GM18909 (cell line): ENCODE data around the gene ELOVL2.

Experiments
- ATAC-seq: cut with Tn5 transposase; IDR thresholded peaks from one replicate; pipeline ENCODE4 v1.9.1; 2021; ENCODE audit warnings: mild to moderate bottlenecking; ENCODE audit not compliant: unreplicated experiment, poor library complexity

ELOVL2 gene

GRCh38 chr6:11062083-11062482, 18.0 kb upstream of the ELOVL2 start:
- ATAC-seq: no peak

DNA sequence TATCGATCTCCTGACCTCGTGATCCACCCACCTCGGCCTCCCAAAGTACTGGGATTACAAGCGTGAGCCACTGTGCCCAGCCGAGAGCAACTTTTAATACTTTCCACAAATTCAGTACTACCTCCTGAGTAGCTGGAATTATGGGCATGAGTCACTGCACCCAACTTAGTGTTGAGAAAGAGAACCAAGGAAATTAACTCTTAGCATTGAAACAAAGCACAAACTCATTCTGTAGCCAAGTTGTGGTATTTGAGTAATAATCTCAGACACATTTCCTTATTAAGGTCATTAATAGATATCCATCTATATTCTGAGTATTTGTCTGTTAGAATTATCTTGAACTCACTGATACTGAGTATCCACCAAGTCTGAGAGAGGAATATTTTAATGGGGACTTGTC, 14.3 kb upstream of the ELOVL2 start:
- ATAC-seq: no peak

DNA sequence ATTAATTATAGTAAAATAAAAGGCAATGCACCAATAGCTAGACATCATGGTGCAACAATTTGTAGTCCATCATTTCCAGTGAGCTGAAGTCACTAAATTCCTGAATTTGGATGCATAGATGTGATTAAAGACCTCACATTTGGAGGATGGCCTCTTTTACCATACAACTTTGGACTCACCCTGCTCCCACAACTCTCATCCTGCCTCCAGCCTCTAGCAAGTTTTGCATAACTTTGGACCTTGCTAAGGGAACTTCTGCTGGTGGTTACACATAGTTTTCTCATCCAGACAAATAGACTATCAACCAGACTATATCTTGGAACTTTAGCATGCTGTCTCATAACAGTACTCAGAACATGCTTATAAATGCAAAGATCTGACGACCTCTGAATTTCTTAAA, 12.8 kb upstream of the ELOVL2 start:
- no peak for ATAC-seq

DNA sequence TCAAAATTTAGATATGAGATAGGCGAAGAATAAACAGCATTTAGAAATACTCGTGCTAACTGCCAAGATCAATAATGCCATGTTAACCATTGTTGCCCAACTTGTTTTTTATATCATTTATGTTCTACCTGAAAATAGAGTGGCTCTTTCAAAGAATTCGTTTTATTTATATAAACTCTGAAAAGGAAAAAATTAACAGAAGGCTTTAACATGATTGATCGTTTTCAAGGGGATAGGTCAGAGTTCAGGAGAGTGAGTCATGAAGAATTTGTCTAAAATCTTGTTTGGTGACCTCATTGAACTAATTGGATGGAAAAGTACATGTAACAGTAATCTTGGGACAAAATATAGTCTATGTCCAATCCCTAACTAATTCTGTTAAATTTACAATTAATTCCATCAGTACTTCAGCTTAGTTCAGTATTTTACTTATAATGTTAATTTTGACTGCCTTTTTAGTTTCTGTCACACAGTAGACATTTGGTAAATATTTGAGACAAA, 11.1 kb upstream of the ELOVL2 start:
- no peak for ATAC-seq

GRCh38 chr6:11054722-11055121, 10.6 kb upstream of the ELOVL2 start:
- ATAC-seq: no peak

GRCh38 chr6:11053307-11053706, 9.2 kb upstream of the ELOVL2 start:
- no peak for ATAC-seq

GRCh38 chr6:11050731-11051130, 6.6 kb upstream of the ELOVL2 start:
- ATAC-seq: no peak

DNA sequence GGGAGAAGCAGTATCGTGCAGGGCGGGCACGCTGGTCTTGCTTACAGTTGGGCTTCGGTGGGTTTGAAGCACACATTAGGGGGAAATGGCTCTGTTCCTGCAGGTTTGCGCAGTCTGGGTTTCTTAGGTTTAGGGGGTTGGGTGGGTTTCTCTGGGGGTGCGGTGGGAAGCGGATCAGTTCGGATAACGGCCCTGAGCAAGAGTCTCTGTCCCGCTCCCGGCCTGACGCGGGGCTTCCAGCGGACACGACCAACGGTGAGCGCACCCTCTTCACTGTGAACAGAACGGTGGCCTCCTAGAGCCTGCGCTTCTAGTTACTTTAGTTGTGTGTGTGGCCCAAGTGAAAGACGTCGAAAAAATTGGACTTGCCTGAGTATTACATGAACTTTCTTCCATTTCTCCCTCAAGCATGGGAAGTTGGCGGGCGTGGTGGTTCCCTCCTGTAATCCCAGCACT, 635 bp upstream of the ELOVL2 start:
- no peak for ATAC-seq

- no peak for ATAC-seq
These were observed 636 bp downstream of the ELOVL2 start for GRCh38 chr6:11043378-11043960.

GRCh38 chr6:11042750-11043377, 1.2 kb downstream of the ELOVL2 start:
- no peak for ATAC-seq

DNA sequence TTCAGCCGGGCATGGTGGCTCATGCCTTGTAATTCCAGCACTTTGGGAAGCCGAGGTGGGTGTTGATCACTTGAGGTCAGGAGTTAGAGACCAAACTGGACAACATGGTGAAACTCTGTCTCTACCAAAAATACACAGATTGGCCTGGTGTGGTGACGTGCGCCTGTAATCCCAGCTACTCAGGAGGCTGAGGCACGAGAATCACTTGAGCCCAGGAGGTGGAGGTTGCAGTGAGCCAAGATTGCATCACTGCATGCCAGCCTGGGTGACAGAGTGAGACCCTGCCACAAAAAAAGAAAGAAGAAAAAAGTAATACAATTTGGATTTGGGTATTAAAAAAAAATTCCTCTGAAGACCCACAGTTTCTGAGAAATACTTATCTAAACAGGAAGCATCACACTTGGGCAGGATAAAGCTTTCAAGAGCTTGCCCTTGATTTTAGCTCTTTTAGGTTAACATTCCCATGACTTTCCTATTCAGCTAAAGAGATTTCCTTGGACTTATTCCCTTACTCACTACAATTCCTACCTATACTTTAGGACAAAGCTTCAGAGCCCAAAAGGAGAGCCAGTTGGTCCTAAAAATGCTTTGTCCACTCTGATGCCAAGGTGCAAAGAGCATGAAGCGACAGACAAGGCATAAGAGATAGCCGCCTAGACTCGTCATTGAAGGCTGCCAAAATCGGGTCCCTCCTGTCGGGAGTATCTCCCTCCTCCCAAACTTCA, 1.9 kb downstream of the ELOVL2 start:
- ATAC-seq: no peak

DNA sequence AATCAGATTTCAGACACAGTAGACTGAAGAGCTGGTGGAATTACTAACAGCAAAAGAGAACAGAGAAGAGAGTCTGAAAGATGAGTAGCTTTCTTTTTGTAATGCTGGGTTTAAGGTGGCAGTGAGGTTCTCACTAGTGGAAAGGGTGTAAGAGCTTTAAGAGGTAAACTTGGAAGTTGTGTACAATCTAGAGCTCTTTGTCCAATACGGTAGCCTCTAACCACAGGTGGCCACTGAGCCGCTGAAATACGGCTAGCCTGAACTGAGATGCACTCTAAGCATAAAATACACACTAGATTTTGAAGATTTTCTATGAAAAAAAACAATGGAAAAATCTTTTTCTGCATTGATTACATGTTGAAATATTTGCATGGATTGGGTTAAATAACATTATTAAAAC, 4.0 kb downstream of the ELOVL2 start:
- no peak for ATAC-seq

DNA sequence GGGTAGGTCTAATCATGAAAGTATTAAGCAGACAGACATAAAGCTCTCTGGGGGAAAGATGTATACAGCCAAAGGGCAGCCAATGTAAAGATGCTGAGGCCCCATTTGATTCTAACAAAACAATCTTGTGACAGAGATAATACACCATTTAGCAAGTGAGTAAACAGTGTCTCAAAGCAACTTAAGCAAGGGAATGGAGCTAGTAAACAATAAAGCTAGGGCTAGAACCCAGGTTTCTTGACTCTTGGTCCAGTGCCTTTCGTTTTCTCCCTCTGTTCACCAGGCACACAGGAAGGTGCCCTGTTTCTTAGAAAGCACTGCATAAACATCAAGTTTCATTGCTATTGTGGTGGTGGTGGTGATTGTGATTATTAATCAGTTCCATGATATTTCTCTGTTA, 5.1 kb downstream of the ELOVL2 start:
- no peak for ATAC-seq

DNA sequence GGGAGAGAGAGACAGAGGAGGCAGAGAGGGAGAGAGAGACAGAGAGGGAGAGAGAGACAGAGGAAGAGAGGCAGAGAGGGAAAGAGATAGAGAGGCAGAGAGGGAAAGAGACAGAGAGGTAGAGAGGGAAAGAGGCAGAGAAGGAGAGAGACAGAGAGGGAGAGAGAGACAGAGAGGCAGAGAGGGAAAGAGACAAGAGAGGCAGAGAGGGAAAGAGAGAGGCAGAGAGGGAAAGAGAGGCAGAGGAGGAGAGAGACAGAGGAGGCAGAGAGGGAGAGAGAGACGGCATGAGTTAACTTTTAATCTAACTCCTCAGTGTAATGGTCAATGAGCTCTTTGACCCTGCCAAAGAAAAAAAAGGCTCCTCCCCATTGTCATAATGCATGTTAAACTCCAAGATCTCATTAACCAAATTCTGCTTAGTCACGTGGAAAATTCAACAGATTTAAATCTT, 7.1 kb downstream of the ELOVL2 start:
- ATAC-seq: no peak

- no peak for ATAC-seq
These were observed 7.8 kb downstream of the ELOVL2 start for GRCh38 chr6:11036351-11036740.

DNA sequence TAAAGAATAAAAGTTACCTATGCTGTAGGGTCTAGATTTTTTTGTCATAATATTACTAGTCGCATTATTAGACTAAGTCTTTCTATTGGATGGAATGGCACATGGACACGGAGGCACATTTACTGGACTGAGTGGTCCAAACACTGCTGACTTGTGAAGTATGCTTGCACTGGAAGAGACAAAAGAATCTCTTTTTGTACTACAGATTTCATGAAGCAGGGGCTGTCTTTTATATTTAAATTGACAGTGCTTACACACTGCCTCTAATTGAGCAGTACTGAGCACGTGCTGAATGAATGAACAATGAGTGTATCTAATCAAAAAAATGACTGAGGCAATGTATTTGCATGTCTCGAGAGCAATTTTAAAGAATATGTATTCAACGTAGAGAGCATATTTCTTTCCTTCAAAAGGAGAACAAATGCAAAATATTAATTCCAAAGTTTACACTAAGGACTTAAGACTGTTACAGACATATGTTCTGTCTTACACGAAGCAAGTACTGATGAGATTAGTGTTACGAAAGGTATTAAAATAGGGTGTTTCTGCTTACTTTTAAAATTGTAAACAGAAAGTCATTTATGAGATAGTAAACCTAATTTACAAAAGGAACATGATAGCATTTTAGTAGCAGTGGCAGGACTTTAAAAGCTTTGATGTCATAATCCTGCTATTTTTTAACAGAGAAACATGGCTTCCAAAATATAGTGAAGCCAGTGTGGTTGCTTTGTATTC, 8.3 kb downstream of the ELOVL2 start:
- no peak for ATAC-seq

DNA sequence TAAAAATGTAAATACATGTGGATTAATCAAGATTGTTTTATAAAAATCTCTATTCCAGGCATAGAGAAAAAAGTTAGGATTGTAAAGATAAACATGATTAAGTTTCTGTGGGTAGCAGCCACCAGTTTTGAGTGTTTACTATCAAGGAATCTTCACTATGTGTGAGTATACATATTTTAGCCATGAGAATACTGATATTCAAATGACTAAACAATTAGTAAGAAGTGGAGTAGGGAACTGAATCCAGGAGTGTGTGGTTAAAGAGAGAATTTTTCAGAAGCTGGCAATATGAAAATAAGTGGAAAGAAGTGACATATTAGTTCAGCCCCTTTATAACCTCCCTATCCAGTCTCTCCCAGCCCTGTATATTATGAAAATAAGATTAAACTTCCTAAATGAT, 10.3 kb downstream of the ELOVL2 start:
- no peak for ATAC-seq

DNA sequence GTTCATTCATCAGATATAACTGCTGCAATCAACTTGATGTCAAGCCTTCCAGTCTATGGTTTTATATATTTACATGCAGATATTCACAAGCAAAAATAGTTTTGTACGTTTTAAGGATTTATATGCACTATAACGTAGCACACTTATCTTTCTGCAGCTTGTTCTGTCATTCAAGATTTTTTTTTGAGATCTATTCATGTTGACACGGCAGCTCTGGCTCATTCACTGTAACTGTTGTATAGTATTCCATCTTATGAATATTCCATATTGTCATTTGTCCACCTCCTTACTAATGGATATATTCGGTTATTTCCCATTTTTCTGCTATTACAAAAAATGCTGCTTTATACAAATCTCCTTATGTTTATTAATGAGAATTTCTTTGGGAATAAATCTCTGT, 13.2 kb downstream of the ELOVL2 start:
- ATAC-seq: no peak

DNA sequence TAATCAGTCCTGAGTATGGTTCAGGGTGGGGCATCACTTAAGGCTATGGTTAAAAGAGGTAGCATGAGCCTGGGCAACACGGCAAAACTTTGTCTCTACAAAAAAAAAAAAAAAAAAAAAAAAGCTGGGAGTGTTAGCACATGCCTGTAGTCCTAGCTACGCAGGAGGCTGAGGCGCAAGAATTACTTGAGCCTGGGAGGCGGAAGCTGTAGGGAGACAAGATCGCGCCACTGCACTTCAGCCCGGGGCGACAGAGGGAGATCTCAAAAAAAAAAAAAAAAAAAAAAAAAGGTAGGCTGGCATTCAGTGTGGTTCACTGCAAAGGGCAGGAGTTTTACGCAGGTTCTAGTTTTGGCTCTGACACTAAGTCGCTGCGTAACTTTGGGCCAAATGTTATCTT, 15.1 kb downstream of the ELOVL2 start:
- ATAC-seq: no peak

GRCh38 chr6:11027565-11028110, 16.5 kb downstream of the ELOVL2 start:
- ATAC-seq: no peak
